GM20000 (cell line): ENCODE data around the gene TMEM273.
"Not testable (repeated sequence)": the region's sequence is repeated elsewhere in the genome, so short reads cannot be mapped to it uniquely, and the experiment has no call there.

Experiments used
- DNase-seq: peaks from one replicate; pipeline ENCODE4 v3.0.0; 2012; ENCODE audit warnings: low spot score
- TF ChIP-seq, protein P1 (sequence below): IDR thresholded peaks from 2 replicates; pipeline ENCODE4 v1.5.1; 2012; ENCODE audit warnings: mild to moderate bottlenecking, control low read depth; ENCODE audit errors: extremely low read depth, missing control alignments

The TMEM273 gene

DNA sequence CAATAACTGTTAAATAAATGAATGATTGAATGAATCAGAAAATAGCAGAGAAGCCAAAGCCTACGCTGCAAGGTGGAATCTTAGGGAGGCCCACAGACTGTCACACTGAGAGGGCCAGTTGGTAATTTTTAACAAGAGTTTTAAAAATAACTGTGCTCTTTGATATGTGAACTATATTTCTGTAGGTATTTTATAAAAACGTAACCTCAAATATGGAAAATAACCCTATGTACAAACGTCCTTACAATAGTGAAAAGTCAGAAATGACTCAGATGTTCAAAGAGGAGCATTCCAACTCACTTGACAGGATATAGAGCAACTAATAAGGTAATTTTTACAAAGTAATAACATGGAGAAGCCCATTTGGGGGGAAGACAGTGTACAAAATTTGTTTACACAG, 18.9 kb upstream of the TMEM273 start:
- DNase-seq = no peak
- TF ChIP-seq, protein P1, sequence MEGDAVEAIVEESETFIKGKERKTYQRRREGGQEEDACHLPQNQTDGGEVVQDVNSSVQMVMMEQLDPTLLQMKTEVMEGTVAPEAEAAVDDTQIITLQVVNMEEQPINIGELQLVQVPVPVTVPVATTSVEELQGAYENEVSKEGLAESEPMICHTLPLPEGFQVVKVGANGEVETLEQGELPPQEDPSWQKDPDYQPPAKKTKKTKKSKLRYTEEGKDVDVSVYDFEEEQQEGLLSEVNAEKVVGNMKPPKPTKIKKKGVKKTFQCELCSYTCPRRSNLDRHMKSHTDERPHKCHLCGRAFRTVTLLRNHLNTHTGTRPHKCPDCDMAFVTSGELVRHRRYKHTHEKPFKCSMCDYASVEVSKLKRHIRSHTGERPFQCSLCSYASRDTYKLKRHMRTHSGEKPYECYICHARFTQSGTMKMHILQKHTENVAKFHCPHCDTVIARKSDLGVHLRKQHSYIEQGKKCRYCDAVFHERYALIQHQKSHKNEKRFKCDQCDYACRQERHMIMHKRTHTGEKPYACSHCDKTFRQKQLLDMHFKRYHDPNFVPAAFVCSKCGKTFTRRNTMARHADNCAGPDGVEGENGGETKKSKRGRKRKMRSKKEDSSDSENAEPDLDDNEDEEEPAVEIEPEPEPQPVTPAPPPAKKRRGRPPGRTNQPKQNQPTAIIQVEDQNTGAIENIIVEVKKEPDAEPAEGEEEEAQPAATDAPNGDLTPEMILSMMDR = no peak

DNA sequence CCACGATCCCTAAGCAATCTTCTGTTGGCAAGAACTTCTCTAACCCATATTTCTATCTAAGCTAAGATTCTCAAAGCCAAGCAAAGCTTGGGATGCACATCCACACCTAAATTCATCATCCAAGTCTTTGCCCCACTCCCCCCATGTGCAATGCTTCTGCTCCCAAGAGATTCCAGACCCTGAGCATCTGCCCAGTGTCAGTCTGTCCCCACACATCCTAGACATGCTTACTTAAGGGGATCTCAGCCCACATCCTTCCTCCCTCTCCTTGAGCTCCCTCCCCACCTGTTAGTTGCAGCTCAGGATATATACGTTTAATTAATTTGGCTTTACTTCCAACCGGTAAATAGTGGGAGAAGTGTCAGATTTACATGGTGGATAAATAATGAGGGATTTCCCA, 17.0 kb upstream of the TMEM273 start:
- TF ChIP-seq, protein P1 = no peak
- DNase-seq = no peak

DNA sequence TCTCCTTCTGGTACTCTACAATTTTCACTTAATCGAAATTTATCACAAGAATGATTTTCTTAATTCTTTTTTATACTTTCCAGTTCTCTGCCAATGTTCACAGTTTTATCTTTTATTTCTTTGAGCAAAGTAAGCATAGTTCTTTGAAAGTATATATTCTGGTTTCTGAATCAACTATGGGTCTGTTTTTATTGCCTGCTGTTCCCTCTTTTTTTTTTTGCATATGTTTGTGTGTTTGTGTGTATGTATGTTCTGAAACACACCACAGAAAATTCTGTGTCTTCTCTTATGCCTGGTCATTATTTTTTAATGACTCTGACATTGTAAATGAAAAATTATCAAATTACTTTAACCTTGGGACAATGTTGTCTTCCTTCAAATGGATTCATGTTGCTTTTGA, 15.9 kb upstream of the TMEM273 start:
- DNase-seq = no peak
- TF ChIP-seq, protein P1 = no peak

DNA sequence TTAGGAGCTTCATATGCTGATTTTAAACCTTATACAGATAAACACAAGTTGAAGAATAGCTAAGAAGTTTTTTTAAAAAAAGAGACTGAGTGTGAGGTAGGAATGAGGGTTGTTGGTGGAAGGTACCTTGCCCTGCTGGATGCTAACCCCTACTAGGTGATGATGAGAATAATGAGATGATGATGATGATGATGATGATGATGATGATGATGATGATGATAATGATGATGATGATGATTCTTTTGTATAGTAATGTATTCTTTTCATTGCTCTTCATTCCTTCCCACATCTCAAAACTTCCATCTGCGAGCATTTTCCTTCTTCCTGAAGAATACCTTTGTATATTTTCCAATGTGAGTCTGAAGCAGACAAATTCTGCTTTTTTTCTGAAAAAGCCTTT, 14.1 kb upstream of the TMEM273 start:
- TF ChIP-seq, protein P1 = no peak
- DNase-seq = no peak

DNA sequence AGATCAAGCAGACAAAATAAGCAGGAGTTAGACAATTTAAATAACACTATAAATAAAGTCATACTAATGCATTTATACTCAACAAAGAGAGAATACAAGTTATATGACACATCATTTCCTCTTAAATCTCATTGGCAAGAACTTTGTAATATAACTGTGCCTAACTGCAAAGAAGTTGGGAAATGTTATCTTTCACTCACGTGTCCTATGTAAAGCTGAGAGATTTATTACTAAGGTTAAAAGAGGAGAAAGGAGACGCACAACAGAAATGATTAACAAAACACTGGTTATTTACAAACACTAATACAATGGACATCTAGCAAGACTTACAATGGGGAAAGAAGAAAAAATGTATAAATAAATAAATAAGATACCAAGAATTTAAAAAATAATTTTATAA, 12.7 kb upstream of the TMEM273 start:
- TF ChIP-seq, protein P1 = no peak
- DNase-seq = no peak

DNA sequence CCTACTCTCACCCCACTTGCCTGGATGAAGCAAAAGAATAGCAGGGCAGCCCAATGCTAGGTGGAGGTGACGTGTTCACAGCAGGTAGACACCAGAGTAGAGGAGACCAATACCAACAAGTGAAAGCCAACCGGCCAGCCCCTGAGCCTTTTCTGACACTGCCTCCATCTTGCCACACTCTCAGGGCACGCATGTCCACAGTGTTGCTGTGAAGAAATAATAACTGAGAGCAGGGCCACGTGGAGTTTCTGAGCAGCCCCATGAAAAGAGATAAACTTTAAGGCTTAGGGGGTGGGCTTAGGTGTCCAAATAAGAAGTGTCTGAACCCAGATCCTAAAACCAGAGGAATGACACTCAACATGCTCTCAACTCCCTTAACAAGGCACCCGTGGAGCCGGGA, 9.0 kb upstream of the TMEM273 start:
- DNase-seq = no peak
- TF ChIP-seq, protein P1 = no peak

DNA sequence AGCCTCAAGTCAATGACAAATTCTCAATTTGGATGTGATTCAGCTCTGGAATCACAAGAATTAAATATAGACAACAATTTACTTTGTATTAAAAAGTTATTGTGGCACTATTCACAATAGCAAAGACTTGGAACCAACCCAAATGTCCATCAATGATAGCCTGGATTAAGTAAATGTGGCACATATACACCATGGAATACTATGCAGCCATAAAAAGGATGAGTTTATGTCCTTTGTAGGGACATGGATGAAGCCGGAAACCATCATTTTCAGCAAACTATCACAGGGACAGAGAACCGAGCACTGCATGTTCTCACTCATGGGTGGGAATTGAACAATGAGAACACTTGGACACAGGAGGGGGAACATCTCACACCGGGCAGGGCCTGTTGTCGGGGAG, 7.7 kb upstream of the TMEM273 start:
- DNase-seq = not testable (repeated sequence)

DNA sequence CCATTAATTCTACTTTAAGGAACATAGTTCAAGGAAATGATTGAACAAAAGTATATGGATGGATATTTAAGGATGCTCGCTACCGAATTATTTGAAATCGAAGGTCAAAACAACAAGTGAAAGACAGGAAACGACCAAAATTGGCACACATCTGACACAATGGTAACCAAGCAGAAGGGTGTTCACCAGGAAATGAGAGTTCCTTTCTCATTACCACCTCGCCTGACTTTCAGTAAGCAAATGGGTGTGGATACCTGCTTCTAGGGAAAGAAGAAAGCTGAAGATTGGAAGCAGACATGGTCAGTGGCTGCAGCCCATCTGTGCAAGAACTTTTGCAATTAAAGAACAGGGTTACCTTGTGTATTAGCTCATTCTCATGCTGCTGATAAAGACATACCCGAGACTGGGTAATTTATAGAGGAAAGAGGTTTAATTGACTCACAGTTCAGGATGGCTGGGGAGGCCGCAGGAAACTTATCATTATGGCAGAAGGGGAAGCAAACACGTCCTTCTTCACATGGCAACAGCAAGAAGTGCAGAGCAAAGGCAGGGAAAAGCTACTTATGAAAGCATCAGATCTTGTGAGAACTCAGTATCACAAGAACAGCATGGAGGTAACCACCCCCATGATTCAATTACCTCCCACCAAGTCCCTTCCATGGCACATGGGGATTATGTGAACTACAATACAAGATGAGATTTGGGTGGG, 6.2 kb upstream of the TMEM273 start:
- no peak for DNase-seq
- TF ChIP-seq, protein P1 = no peak
